K562 (cell line): Measurements from ENCODE around the gene UCKL1. TPM values are rescaled to one million over a fixed set of nuclear protein-coding genes. Genes with fewer than 3 reads are reported as not detected.

ENCODE experiments used
- ATAC-seq: fragments of 200-7000 bp; cut with Tn5 transposase; 3 replicates; pipeline ENCODE4 v1.9.1; 2020; ENCODE audit warnings: moderate library complexity
- BruUV-seq: library from RNA; stranded (reverse); fragments of 400-500 nt; replicated peaks from 2 replicates; lab custom pipeline; 2021; lab: Mats Ljungman, UMichigan
- CTCF ChIA-PET: fragments of 300-600 bp; formaldehyde crosslinking; extraction: SDS; loops from one replicate; lab custom pipeline; 2021; ENCODE audit warnings: low intra/inter-chr PET ratio; lab: Yijun Ruan, JAX
- POLR2A ChIA-PET: fragments of 300-600, 350-650 bp; sonication (Branson Sonifier 250); formaldehyde crosslinking; extraction: SDS; loops from one replicate; lab custom pipeline; 2021; ENCODE audit warnings: antibody characterized with exemption, inconsistent platforms; lab: Yijun Ruan, JAX
- DNase-seq, 4 experiments: peaks; one replicate each; pipeline versions ENCODE4 v3.0.0 to v3.0.0-alpha.2; 2011 to 2018; ENCODE audit warnings: low spot score in 3 of 4, mixed read lengths in 3 of 4; ENCODE audit errors: extremely low read depth in 1 of 4
- FAIRE-seq: peaks from 2 replicates; lab custom pipeline; 2011; peaks lifted over from hg19 to GRCh38; lab: Jason Lieb, UNC
- H2AFZ ChIP-seq: 2 replicates; pipeline ENCODE4 v1.6.0; 2011; ENCODE audit warnings: low read depth, low read length, control low read depth, inconsistent platforms
- H3K27ac ChIP-seq: fragments of 200-600 bp; 3 replicates; pipeline ENCODE4 v1.8.0; 2011; ENCODE audit warnings: low read depth, mild to moderate bottlenecking, control low read depth, inconsistent platforms, low read length, moderate library complexity, mixed read lengths; ENCODE audit errors: extremely low read depth
- H3K27me3 ChIP-seq, 2 experiments: fragments of 300-600 bp in 1 of 2; 2 replicates in 1 of 2; 3 replicates in 1 of 2; pipeline versions ENCODE4 v1.6.0 to v1.8.0; 2011; ENCODE audit warnings: inconsistent platforms in 2 of 2, low read length in 2 of 2, mild to moderate bottlenecking in 1 of 2, mixed read lengths in 1 of 2, moderate library complexity in 1 of 2; ENCODE audit not compliant: control insufficient read depth in 2 of 2, insufficient read depth in 2 of 2
- H3K36me3 ChIP-seq: fragments of 300-600 bp; 3 replicates; pipeline ENCODE4 v1.8.0; 2011; ENCODE audit warnings: mild to moderate bottlenecking, low read length, inconsistent platforms; ENCODE audit not compliant: control insufficient read depth, insufficient read depth
- H3K4me1 ChIP-seq, 2 experiments: fragments of 200-600 bp in 1 of 2; replicated peaks in 1 of 2; 2 replicates in 1 of 2; 3 replicates in 1 of 2; pipeline versions ENCODE4 v1.5.1 to v1.8.0; 2011; ENCODE audit warnings: inconsistent platforms in 2 of 2, low read length in 2 of 2, mild to moderate bottlenecking in 1 of 2, mixed read lengths in 1 of 2, moderate library complexity in 1 of 2; ENCODE audit not compliant: control insufficient read depth in 2 of 2, insufficient read depth in 2 of 2
- H3K4me2 ChIP-seq: 2 replicates; pipeline ENCODE4 v1.6.1; 2011; ENCODE audit warnings: low read length, control low read depth, inconsistent platforms, mixed read lengths; ENCODE audit not compliant: insufficient read depth
- H3K4me3 ChIP-seq: fragments of 200-600 bp; sonication (generic), shearing (Covaris generic); 2 replicates; pipeline ENCODE4 v1.5.1; 2016; ENCODE audit warnings: control low read depth, inconsistent platforms
- H3K79me2 ChIP-seq: fragments of 200-600 bp; 3 replicates; pipeline ENCODE4 v1.8.0; 2011; ENCODE audit warnings: low read length, inconsistent platforms; ENCODE audit not compliant: control insufficient read depth, insufficient read depth
- H3K9ac ChIP-seq, 2 experiments: 2 replicates each; pipeline versions ENCODE4 v1.6.0 to v1.6.1; 2011; ENCODE audit warnings: low read depth in 2 of 2, low read length in 2 of 2, control low read depth in 1 of 2, inconsistent platforms in 1 of 2, mild to moderate bottlenecking in 1 of 2, mixed read lengths in 1 of 2; ENCODE audit not compliant: insufficient read depth in 1 of 2
- H3K9me1 ChIP-seq: one replicate; pipeline ENCODE4 v1.6.0; 2011; ENCODE audit warnings: inconsistent platforms, mild to moderate bottlenecking, low read length, moderate library complexity; ENCODE audit not compliant: control insufficient read depth, insufficient read depth
- H3K9me3 ChIP-seq: replicated peaks from 2 replicates; pipeline ENCODE4 v1.5.1; 2011; ENCODE audit warnings: low read depth, low read length, inconsistent platforms; ENCODE audit not compliant: control insufficient read depth, insufficient read depth
- H4K20me1 ChIP-seq: replicated peaks from 2 replicates; pipeline ENCODE4 v1.6.1; 2011; ENCODE audit warnings: low read length, inconsistent platforms, mixed read lengths; ENCODE audit not compliant: control insufficient read depth, insufficient read depth
- AFF4 ChIP-seq: sonication (generic); formaldehyde crosslinking; IDR thresholded peaks from 2 replicates; pipeline ENCODE4 v1.8.0; 2023; ENCODE audit warnings: mild to moderate bottlenecking, missing genetic modification reagents
- C11orf30 ChIP-seq: fragments of 450-650 bp; IDR thresholded peaks from 2 replicates; pipeline ENCODE4 v1.6.1; 2016; ENCODE audit warnings: low read depth, mild to moderate bottlenecking
- GABPB1 ChIP-seq: sonication (generic); formaldehyde crosslinking; IDR thresholded peaks from 2 replicates; pipeline ENCODE4 v1.8.0; 2022; ENCODE audit warnings: mild to moderate bottlenecking, missing genetic modification reagents
- LEF1 ChIP-seq: fragments of 450-650 bp; IDR thresholded peaks from 2 replicates; pipeline ENCODE4 v1.6.1; 2016; ENCODE audit warnings: mild to moderate bottlenecking
- NFIC ChIP-seq: fragments of 450-650 bp; IDR thresholded peaks from 2 replicates; pipeline ENCODE4 v1.6.1; 2017; ENCODE audit warnings: mild to moderate bottlenecking, inconsistent platforms
- POLR3G ChIP-seq: IDR thresholded peaks from 2 replicates; pipeline ENCODE4 v1.6.1; 2011; ENCODE audit not compliant: insufficient read length, insufficient replicate concordance; ENCODE audit errors: extremely low read depth
- WGBS: fragments of 100-300 bp; shearing (Covaris generic); methylation state at CpG from one replicate; pipeline ENCODE4 v1.1.6; 2016; ENCODE audit warnings: low coverage, mixed read lengths; ENCODE audit not compliant: insufficient coverage; ENCODE audit errors: missing lambda C conversion rate; 5-methylcytosine and 5-hydroxymethylcytosine counted together
- in situ Hi-C: fragments of 300-500 bp; cut with MboI; formaldehyde crosslinking; loops from 4 replicates; pipeline ENCODE4 v1.15.0; 2018; ENCODE audit warnings: inconsistent platforms, mixed read lengths
- intact Hi-C: fragments of 100-400 bp; cut with micrococcal nuclease; formaldehyde crosslinking; loops from 2 replicates; pipeline ENCODE4 v1.14.2; 2022
- polyA plus RNA-seq, 8 experiments: library from polyadenylated mRNA; depleted of rRNA in 4 of 8; stranded (reverse) in 5 of 8; unstranded in 3 of 8; fragments of >200 nt; fragmentation: Nextera tagmentation in 2 of 8; fragmentation: Illumina TruSeq in 1 of 8; extraction: Ambion mirVana in 2 of 8; extraction: Trizol in 1 of 8; gene quantifications; 2 replicates each; pipeline versions ENCODE4 v1.2.1 to v1.2.3, GENCODE V29; 2011 to 2014; ENCODE audit warnings: inconsistent platforms in 1 of 8, missing spikeins in 1 of 8
- total RNA-seq, 7 experiments: library from RNA; depleted of rRNA in 6 of 7; stranded (reverse); fragments of >200 nt in 6 of 7; fragmentation: Illumina TruSeq in 2 of 7; extraction: Trizol in 2 of 7; gene quantifications; 2 replicates each; pipeline versions ENCODE4 v1.2.1 to v1.2.3, GENCODE V29; 2011 to 2021; ENCODE audit warnings: low replicate concordance in 1 of 7

UCKL1 gene
- total and polyA plus RNA-seq, 9 of the 15 experiments (the other 6 are each of a cell fraction or from before 2014, with no cell fraction given) = 3.1 to 52.8 (median 24.2) TPM

GRCh38 chr20:63935447-63935846, 20.8 kb downstream of the UCKL1 start:
- Histone ChIP-seq H3K27ac (no peak overlapping the region), H3K9me1 (no peaks in the 10 kb centered on the region), H3K27me3 (no peaks in the 10 kb centered on the region), H3K4me2 (no peak overlapping the region), H3K9me3 (no peaks in the 10 kb centered on the region; the same call in 1 of the 2 replicates), H3K4me3 (no peak overlapping the region), H3K9ac (no peak overlapping the region; a peak in 1 of 4 replicates), H4K20me1 (peaks cover 4% of the 10 kb centered on the region; the same call in 1 of the 2 replicates), H2AFZ (no peak overlapping the region), H3K79me2 (peaks cover 7% of the 10 kb centered on the region), H3K36me3 (peaks cover 82% of the 10 kb centered on the region; the same call in 2 of the 3 replicates), H3K4me1 (peaks cover 0 to 45% of the 10 kb centered on the region in 2 experiments; a peak in 2 of 5 replicates)
- ATAC-seq (no peak), DNase-seq (no peak), FAIRE-seq (no peak)
- 93% methylated on average over 9 of the region's 9 CpGs for whole genome bisulfite sequencing
- intact Hi-C loops (no loop called here), in situ Hi-C loops (no loop called here)
- ChIA-PET CTCF (no interaction called here), POLR2A (no interaction called here)
- TF ChIP-seq POLR3G (no peak), C11orf30 (no peak), AFF4 (CRISPR knock-in tag) (no peak), LEF1 (no peak), GABPB1 (CRISPR knock-in tag) (no peak), NFIC (no peak)
- no TSS peak for BruUV-seq
